ENCODE measurements around the gene GPR173.

GPR173 gene

DNA sequence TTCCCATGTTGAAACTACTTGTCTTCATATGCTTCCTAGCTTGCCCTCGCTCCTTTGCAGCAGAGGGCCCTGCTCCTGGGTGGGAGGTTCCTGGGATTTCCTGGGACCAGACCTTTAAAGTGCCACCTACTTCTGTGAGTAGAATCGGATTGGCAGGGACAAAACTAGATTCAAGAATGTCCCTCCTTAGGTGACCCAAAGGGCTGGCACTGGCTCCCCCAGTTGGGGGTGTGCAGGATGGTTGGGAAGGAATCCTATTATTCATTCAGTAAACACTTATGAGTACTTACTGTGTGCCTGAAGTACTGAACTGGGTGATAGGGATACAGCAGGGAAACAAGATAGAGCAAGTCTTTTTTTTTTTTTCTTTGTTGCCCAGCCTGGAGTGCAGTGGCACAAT is 42.8 kb downstream of the GPR173 start:
- no peak for DNase-seq

DNA sequence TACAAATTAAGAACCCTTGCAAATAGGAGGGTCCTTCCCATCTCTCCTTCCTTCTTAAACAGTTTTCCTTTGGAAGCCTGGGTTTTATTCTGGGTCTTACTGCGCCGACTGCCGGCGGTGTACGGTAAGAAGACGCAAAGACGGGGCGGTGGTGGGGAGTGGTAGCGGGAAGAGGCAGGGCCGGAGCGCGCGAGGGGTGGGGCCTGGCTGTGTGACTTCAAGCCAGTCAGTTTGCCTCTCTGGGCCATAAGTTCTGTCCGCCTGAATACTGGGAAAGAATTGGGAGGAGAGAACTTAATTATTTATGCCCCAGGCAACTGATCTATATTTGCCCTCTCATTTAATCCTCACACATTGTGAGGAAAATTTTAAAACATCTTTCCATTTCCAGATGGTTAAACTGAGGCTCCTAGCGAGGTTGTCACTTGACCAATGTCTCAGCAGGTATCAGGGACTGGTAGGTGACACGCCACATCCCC is 44.6 kb downstream of the GPR173 start:
- DNase-seq = peak; percentile 72

DNA sequence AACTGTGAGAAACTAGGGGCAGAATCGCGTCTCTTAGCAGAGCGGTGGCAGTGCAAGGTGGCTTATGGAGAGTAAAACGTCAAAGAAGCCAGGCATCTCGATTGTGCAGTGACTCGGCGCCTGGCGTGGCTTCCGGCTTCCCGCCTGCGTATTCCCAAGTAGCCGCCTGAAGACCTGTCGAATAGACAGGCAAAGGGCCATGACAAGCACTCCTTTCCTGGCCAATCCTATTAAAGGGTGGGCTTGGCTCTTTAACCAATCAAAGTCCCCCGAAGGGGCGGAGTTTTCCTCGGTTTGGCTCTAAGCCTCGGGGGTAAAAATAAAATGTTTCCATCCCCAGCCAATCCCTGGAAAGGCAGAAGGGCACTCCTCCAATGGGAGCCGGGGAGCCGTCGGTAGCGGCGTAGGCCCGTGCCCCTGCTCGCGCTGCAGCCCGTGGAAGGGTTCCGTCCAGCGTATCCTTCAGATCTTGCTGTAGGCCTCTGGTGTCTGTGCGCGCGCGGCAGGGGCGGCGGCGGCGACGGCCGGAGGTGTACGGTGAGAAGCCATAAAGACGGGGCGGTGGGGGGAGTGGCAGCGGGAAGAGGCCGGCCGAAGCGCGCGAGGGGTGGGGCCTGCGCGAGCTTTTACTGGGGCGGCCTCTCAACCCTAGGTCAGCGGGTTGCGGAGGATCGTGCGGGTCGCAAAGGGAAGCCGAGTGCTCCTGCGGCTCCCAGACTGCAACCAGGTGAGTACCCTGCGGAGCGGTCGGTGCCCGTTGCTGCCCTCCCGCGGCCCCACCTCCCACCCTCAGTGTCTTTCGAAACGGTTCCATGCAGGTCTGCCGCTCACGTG is 45.4 kb downstream of the GPR173 start, which contains the start of gene KANTR:
Gene KANTR, plus strand, starts transcription at position 395 of the 834 bp plus-strand sequence. CDS start 30,131 bp downstream, outside the sequence.
- DNase-seq = peak; percentile 97

GRCh38 chrX:53094582-53094905 is 46.0 kb downstream of the GPR173 start:
- DNase-seq = no peak

DNA sequence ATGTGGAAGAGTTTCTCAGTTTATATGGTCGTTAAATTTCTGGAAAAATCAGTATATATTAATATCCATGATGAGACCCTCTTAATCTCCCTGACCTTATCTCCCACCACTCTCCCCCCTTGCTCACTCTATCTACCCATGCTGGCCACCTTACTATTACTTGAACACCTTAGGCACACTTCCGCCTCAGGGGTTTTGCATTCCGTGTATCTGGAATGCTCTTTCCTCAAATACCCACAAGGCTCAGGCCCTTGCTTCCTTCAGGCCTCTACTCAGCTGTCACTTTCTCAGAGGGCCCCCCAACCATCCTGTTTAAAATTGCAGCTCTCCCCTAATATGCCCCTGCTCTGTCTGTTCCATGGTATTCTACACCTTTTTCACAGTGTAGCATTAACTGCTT is 47.2 kb downstream of the GPR173 start:
- DNase-seq = no peak

DNA sequence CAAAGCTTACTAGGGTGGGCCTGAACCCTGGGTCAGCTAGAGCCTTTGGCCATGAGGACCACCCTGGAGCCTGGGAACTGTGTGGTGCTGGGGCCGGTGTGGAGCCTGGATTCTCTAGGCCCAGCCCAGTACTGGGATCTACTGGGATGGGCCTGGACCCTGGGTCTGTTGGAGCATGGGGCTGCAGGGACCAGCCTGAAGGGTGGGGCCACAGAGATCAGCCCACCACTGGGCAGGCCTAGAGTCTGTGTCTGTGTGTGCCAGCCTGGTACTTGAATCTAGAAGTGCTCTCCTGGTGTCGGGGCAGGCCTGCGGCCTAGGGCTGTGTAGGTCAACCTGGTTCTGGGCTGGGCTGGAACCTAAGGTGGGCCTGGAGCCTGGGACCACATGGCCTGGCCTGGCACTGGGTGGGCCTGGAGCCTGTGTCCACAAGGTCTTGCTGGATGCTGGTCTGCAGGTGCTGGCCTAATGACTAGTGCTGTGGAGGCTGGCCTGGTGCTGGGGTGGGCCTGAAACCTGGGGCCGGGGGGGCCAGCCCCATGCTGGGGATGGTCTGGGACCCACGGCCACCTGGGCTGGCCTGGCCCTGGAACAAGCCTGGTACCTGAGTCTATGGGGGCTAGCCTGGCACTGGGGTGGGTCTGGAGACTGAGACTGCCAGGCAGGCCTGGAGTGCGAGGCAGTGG is 66.4 kb downstream of the GPR173 start:
- no peak for DNase-seq

- no peak for DNase-seq
Measured at GRCh38 chrX:53115550-53115874, 66.9 kb downstream of the GPR173 start.

GRCh38 chrX:53116101-53116500 is 67.5 kb downstream of the GPR173 start:
- no peak for DNase-seq

DNA sequence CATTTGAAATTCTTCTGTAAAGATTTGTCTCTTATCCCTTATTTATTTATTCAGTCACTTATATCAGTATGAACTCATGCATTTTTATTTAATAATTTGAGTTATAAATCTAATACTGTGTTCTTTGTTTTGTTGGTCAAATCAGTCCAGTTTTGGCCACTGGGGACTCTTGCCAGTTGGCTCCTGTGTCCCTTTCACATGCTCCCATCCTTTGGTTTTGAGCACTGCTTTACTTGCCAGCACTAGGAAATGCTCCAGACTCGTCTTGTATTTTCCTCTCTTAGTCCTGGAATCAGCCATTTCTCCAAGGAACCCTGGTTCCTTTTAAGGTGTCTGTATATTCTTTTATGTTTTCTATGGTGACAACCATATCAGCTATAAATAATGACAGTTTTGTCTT is 73.4 kb downstream of the GPR173 start:
- DNase-seq = no peak

GRCh38 chrX:53125506-53125905 is 76.9 kb downstream of the GPR173 start:
- no peak for DNase-seq

DNA sequence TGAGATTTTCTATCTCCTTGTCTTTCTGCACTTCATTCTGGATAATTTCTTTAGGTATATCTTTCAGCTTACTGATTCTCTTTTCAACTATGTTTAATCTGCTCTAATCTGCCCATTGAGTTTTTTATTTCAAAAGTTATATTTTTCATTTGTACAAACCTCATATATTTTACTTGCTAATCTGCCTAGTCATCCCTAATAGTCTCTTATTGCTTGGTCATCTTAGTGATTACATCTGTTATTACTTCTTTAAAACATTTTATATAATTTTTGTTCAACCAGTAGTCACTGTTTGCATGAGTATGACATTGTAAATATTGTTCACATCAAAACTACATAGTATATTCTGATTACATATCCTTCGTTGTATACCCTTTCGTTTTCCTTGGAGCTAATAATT is 77.8 kb downstream of the GPR173 start:
- DNase-seq = no peak

GRCh38 chrX:53128097-53128749 is 79.6 kb downstream of the GPR173 start:
- no peak for DNase-seq

Data from NCI-H1694 (cell line).